Measurements from ENCODE around the gene STX1B. TPM values are rescaled to one million over a fixed set of nuclear protein-coding genes. Genes with fewer than 3 reads are reported as not detected.
"Not testable (repeated sequence)": the region's sequence is repeated elsewhere in the genome, so short reads cannot be mapped to it uniquely, and the experiment has no call there.

The STX1B gene
- total and polyA plus RNA-seq, 3 experiments from 2014 or later = 0.03 to 0.79 (median 0.40) TPM

DNA sequence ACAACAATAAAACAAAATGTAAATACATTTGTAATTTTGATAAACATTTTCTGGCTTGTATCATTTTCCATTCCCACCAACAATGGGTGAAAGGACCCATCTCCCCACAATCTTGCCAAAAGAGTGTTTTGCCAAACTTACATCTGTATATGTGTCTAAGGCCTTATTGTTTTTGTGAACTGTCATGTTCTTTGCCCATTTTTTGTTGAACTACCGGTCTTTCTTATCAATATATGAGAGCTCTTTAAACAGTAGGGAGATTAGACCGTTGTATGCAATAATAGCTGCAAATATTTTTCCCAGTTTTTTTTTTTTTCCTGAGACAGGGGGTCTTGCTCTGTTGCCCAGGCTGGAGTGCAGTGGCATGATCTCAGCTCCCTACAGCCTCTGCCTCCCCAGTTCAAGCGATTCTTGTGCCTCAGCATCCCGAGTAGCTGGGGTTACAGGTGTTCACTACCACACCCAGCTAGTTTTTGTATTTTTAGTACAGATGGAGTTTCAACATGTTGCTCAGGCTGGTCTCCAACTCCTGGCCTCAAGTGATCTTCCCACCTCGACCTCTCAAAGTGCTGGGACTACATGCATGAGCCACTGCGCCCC is 13.3 kb upstream of the STX1B start:
- no peaks in the 10 kb centered on the region for H3K27me3 ChIP-seq (ENCODE audit: insufficient read depth, low read length, poor library complexity, severe bottlenecking)

DNA sequence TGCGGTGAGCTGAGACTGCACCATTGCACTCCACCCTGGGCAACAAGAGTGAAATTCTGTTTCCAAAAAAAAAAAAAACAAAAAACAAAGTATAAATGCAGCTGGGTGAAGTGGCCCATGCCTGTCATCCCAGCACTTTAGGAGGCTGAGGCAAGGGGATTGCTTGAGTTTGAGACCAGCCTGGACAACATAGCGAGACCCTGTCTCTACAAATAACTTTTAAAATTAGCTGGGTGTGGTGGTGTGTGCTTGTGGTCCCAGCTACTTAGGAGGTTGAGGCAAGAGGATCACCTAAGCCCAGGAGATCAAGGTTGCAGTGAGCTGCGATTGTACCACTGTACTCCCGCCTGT is 12.8 kb upstream of the STX1B start:
- CTCF ChIA-PET = interaction anchor here (0.6 kb wide), 1 partner anchor 300 kb away, joined by 3 read pairs; no protein-coding TSS in a partner anchor
- no peak overlapping the region for H3K4me3 Mint-ChIP-seq
- Histone ChIP-seq H3K27ac (ENCODE audit: low read depth, low read length) (no peak overlapping the region), H3K4me3 (ENCODE audit: low read length) (no peak overlapping the region), H3K36me3 (ENCODE audit: insufficient read depth, low read length) (no peaks in the 10 kb centered on the region), H3K27me3 (ENCODE audit: insufficient read depth, low read length, poor library complexity, severe bottlenecking) (no peaks in the 10 kb centered on the region), H3K4me1 (ENCODE audit: insufficient read depth, low read length) (no peaks in the 10 kb centered on the region), H3K9me3 (ENCODE audit: low read length) (no peaks in the 10 kb centered on the region)
- no peak for DNase-seq
- H3K27ac Mint-ChIP-seq = no peak overlapping the region
- H3K9me3 Mint-ChIP-seq = no peaks in the 10 kb centered on the region
- no peaks in the 10 kb centered on the region for H3K36me3 Mint-ChIP-seq
- peaks cover 0 to 1% of the 10 kb centered on the region in 2 donors for H3K27me3 Mint-ChIP-seq
- no peaks in the 10 kb centered on the region for H3K4me1 Mint-ChIP-seq
- POLR2A ChIA-PET = no interaction called here

More for the DNA sequence above, 13.3 kb upstream of the STX1B start:
- no peaks in the 10 kb centered on the region for H3K27me3 Mint-ChIP-seq
- H3K4me3 Mint-ChIP-seq = no peak overlapping the region
- peak overlapping the region in 1 of 8 donors; percentile 24 for H3K27ac Mint-ChIP-seq
- Histone ChIP-seq H3K27ac (ENCODE audit: low read depth, low read length) (no peak overlapping the region), H3K4me1 (ENCODE audit: insufficient read depth, low read length) (no peaks in the 10 kb centered on the region), H3K9me3 (ENCODE audit: low read length) (no peaks in the 10 kb centered on the region), H3K36me3 (ENCODE audit: insufficient read depth, low read length) (no peaks in the 10 kb centered on the region), H3K4me3 (ENCODE audit: low read length) (no peak overlapping the region)
- no peak for DNase-seq
- no peaks in the 10 kb centered on the region for H3K4me1 Mint-ChIP-seq
- POLR2A ChIA-PET = no interaction called here
- CTCF ChIA-PET = interaction anchor here (0.6 kb wide), 1 partner anchor 299 kb away, joined by 3 read pairs; no protein-coding TSS in a partner anchor
- H3K36me3 Mint-ChIP-seq = no peaks in the 10 kb centered on the region
- no peaks in the 10 kb centered on the region for H3K9me3 Mint-ChIP-seq

DNA sequence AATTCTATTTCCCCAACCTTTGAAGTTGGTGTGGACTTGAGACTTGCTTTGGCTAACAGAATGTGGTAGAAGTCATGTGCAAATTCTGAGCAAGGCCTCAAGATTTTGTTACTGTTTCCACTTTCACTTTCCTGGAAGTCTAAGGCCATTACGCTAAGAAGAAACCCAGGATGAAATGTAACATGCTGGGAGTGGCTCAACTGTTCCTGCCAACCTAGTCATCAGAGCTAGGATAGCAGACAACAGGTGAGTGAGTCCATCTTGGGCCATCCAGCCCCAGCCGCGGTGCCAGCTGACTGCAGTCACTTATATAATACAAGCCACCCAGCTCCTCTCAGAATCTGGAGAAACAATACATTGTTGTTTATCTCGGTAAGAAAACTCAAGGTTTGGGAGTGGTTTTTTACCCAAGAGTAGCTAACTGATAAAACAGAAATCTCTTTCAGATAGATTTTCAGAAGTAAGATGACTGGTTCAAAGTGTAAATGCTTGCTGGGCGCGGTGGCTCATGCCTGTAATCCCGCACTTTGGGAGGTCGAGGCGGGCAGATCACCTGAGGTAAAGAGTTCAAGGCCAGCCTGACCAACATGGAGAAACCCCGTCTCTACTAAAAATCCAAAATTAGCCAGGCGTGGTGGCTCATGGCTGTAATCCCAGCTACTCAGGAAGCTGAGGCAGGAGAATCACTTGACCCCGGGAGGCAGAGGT is 12.3 kb upstream of the STX1B start:
- Histone ChIP-seq H3K36me3 (ENCODE audit: insufficient read depth, low read length) (no peaks in the 10 kb centered on the region), H3K27me3 (ENCODE audit: insufficient read depth, low read length, poor library complexity, severe bottlenecking) (no peaks in the 10 kb centered on the region), H3K27ac (ENCODE audit: low read depth, low read length) (no peak overlapping the region), H3K9me3 (ENCODE audit: low read length) (no peaks in the 10 kb centered on the region), H3K4me1 (ENCODE audit: insufficient read depth, low read length) (no peaks in the 10 kb centered on the region), H3K4me3 (ENCODE audit: low read length) (no peak overlapping the region)
- H3K4me1 Mint-ChIP-seq = no peaks in the 10 kb centered on the region
- CTCF ChIA-PET = interaction anchor here (1.0 kb wide), 1 partner anchor 20 kb away, joined by 3 read pairs; no protein-coding TSS in a partner anchor
- POLR2A ChIA-PET = no interaction called here
- H3K27ac Mint-ChIP-seq = peak overlapping the region in 1 of 8 donors; percentile 46
- no peaks in the 10 kb centered on the region for H3K9me3 Mint-ChIP-seq
- no peak for DNase-seq
- H3K36me3 Mint-ChIP-seq = no peaks in the 10 kb centered on the region
- H3K4me3 Mint-ChIP-seq = no peak overlapping the region
- peaks cover 0 to 3% of the 10 kb centered on the region in 2 donors for H3K27me3 Mint-ChIP-seq

GRCh38 chr16:31020536-31020935 is 10.1 kb upstream of the STX1B start:
- H3K27me3 ChIP-seq (ENCODE audit: insufficient read depth, low read length, poor library complexity, severe bottlenecking) = no peaks in the 10 kb centered on the region
- H3K4me1 Mint-ChIP-seq = no peaks in the 10 kb centered on the region
- ChIA-PET CTCF (no interaction called here), POLR2A (no interaction called here)
- H3K27me3 Mint-ChIP-seq = peaks cover under 1 to 8% of the 10 kb centered on the region in 2 donors
- no peaks in the 10 kb centered on the region for H3K9me3 ChIP-seq (ENCODE audit: low read length)
- H3K4me3 Mint-ChIP-seq = no peak overlapping the region
- H3K27ac ChIP-seq (ENCODE audit: low read depth, low read length) = no peak overlapping the region
- no peaks in the 10 kb centered on the region for H3K9me3 Mint-ChIP-seq
- H3K27ac Mint-ChIP-seq = no peak overlapping the region
- no peaks in the 10 kb centered on the region for H3K36me3 Mint-ChIP-seq
- H3K4me3 ChIP-seq (ENCODE audit: low read length) = no peak overlapping the region
- no peaks in the 10 kb centered on the region for H3K36me3 ChIP-seq (ENCODE audit: insufficient read depth, low read length)
- no peaks in the 10 kb centered on the region for H3K4me1 ChIP-seq (ENCODE audit: insufficient read depth, low read length)
- DNase-seq = no peak

DNA sequence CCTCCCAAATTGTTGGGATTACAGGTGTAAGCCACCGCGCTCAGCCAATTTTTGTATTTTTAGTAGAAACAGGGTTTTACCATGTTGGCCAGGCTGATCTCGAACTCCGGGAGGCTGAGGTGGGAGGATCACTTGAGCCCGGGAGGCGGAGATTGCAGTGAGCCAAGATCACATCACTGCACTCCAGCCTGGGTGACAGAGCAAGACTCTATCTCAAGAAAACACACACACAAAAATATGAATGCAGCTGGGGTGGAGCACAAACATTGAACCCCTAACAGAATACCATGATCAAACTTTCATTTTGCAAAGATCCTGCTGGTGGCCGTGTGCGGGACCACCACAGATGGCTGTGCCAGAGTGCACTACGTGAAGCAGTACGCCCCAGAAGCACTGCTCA is 7.3 kb upstream of the STX1B start:
- H3K4me3 Mint-ChIP-seq; POLR2A ChIA-PET; H3K27me3 ChIP-seq (ENCODE audit: insufficient read depth, low read length, poor library complexity, severe bottlenecking); H3K9me3 ChIP-seq (ENCODE audit: low read length); H3K4me1 Mint-ChIP-seq; H3K4me3 ChIP-seq (ENCODE audit: low read length); H3K36me3 ChIP-seq (ENCODE audit: insufficient read depth, low read length); CTCF ChIA-PET; H3K36me3 Mint-ChIP-seq; H3K27ac ChIP-seq (ENCODE audit: low read depth, low read length); DNase-seq; H3K27ac Mint-ChIP-seq; H3K4me1 ChIP-seq (ENCODE audit: insufficient read depth, low read length); H3K9me3 Mint-ChIP-seq: not testable (repeated sequence)
- peaks cover 9 to 24% of the 10 kb centered on the region in 2 donors for H3K27me3 Mint-ChIP-seq

DNA sequence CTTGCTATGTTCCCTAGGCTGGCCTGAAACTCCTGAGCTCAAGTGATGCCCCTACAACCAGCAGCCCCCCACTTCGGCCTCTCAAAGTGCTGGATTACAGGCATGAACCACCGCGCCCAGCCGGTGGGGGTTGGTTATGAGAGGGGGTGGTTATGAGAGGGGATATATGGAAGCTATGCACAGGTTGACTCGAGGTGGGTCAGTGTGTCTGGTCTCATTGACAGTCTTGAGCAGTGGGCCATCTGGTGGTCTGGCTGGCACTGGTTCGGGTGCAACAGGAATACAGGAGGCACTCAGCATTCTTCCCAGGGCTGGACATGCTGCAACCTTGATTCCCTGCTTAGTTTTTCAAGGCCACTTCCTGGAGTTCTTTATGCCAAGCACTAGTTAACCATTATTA is 5.6 kb upstream of the STX1B start:
- CTCF ChIA-PET = no interaction called here
- DNase-seq = no peak
- Histone ChIP-seq H3K4me3 (ENCODE audit: low read length) (no peak overlapping the region), H3K9me3 (ENCODE audit: low read length) (no peaks in the 10 kb centered on the region), H3K27me3 (ENCODE audit: insufficient read depth, low read length, poor library complexity, severe bottlenecking) (peaks cover 6% of the 10 kb centered on the region), H3K4me1 (ENCODE audit: insufficient read depth, low read length) (peaks cover 2% of the 10 kb centered on the region), H3K36me3 (ENCODE audit: insufficient read depth, low read length) (no peaks in the 10 kb centered on the region), H3K27ac (ENCODE audit: low read depth, low read length) (no peak overlapping the region)
- H3K27me3 Mint-ChIP-seq = peaks cover 22 to 38% of the 10 kb centered on the region in 2 donors
- H3K4me1 Mint-ChIP-seq = peaks cover 5 to 12% (median 6%) of the 10 kb centered on the region in 3 donors
- no peaks in the 10 kb centered on the region for H3K36me3 Mint-ChIP-seq
- H3K4me3 Mint-ChIP-seq = no peak overlapping the region
- H3K27ac Mint-ChIP-seq = no peak overlapping the region
- POLR2A ChIA-PET = no interaction called here
- H3K9me3 Mint-ChIP-seq = no peaks in the 10 kb centered on the region

DNA sequence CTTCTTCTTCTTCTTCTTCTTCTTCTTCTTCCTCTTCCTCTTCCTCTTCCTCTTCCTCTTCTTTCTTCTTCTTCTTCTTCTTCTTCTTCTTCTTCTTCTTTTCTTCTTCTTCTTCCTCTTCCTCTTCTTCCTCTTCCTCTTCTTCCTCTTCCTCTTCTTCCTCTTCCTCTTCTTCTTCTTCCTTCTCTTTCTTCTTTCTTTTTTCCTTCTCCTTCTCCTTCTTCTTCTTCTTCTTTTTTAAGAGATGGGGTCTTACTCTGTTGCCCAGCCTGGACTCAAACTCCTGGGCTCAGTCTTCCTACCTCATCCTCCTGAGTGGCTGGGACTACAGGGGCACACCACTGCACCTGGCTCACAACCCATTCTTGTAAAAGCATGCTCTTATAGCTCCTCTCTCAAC is 2.9 kb upstream of the STX1B start:
- not testable (repeated sequence) for H3K36me3 ChIP-seq (ENCODE audit: insufficient read depth, low read length)

GRCh38 chr16:31011815-31012214 is 1.4 kb upstream of the STX1B start:
- H3K9me3 ChIP-seq (ENCODE audit: low read length); H3K36me3 Mint-ChIP-seq; POLR2A ChIA-PET; H3K4me3 ChIP-seq (ENCODE audit: low read length); H3K27ac ChIP-seq (ENCODE audit: low read depth, low read length); DNase-seq; H3K9me3 Mint-ChIP-seq; H3K36me3 ChIP-seq (ENCODE audit: insufficient read depth, low read length); CTCF ChIA-PET; H3K4me1 ChIP-seq (ENCODE audit: insufficient read depth, low read length); H3K27me3 ChIP-seq (ENCODE audit: insufficient read depth, low read length, poor library complexity, severe bottlenecking): not testable (repeated sequence)
- H3K4me3 Mint-ChIP-seq = peak overlapping the region; percentile 30 to 82 (median 70)
- H3K27ac Mint-ChIP-seq = peak overlapping the region in 1 of 8 donors; percentile 66
- H3K27me3 Mint-ChIP-seq = peaks cover 29 to 44% of the 10 kb centered on the region in 2 donors
- peaks cover 10 to 20% (median 14%) of the 10 kb centered on the region in 3 donors for H3K4me1 Mint-ChIP-seq

More for the DNA sequence above, 2.9 kb upstream of the STX1B start:
- H3K9me3 ChIP-seq (ENCODE audit: low read length); H3K4me3 ChIP-seq (ENCODE audit: low read length); H3K36me3 Mint-ChIP-seq; CTCF ChIA-PET; H3K27ac Mint-ChIP-seq; DNase-seq; H3K9me3 Mint-ChIP-seq; H3K4me1 ChIP-seq (ENCODE audit: insufficient read depth, low read length); H3K27ac ChIP-seq (ENCODE audit: low read depth, low read length); H3K27me3 ChIP-seq (ENCODE audit: insufficient read depth, low read length, poor library complexity, severe bottlenecking); POLR2A ChIA-PET: not testable (repeated sequence)
- H3K4me1 Mint-ChIP-seq = peaks cover 10 to 20% (median 14%) of the 10 kb centered on the region in 3 donors
- H3K4me3 Mint-ChIP-seq = peak overlapping the region in 1 of 7 donors; percentile 63
- peaks cover 29 to 47% of the 10 kb centered on the region in 2 donors for H3K27me3 Mint-ChIP-seq

All from CD8-positive, alpha-beta memory T cell (primary cell).